Thoracic aorta (tissue), 2 donors: ENCODE results near the gene DLGAP3. TPM values are rescaled to one million over a fixed set of nuclear protein-coding genes. Genes with fewer than 3 reads are reported as not detected.

Experiments
- ATAC-seq: fragments of 150-250 bp; one replicate; pipeline ENCODE4 v1.8.0; 2017; ENCODE audit warnings: low read depth; ENCODE audit not compliant: insufficient number of reproducible peaks, low FRiP score
- DNase-seq: peaks from one replicate; pipeline ENCODE4 v3.0.0-alpha.2; 2020; ENCODE audit warnings: low spot score
- H3K27ac ChIP-seq, 2 donors: fragments of 200-600 bp; sonication (generic); 1 replicate in 1 of 2; 2 replicates in 1 of 2; pipeline ENCODE4 v1.5.1; 2016; ENCODE audit warnings: mild to moderate bottlenecking in 2 of 2, moderate library complexity in 2 of 2
- H3K27me3 ChIP-seq: fragments of 200-600 bp; sonication (generic); replicated peaks from 2 replicates; pipeline ENCODE4 v1.6.0; 2016; ENCODE audit warnings: mild to moderate bottlenecking; ENCODE audit not compliant: insufficient read depth
- H3K36me3 ChIP-seq: fragments of 200-600 bp; sonication (generic); one replicate; pipeline ENCODE4 v1.5.1; 2016
- H3K4me1 ChIP-seq, 2 donors: fragments of 200-600 bp; sonication (generic); 1 replicate in 1 of 2; 2 replicates in 1 of 2; pipeline versions ENCODE4 v1.5.1 to v1.6.0; 2016; ENCODE audit warnings: low read depth in 2 of 2, mild to moderate bottlenecking in 1 of 2; ENCODE audit not compliant: control insufficient read depth in 1 of 2
- H3K4me3 ChIP-seq: fragments of 200-600 bp; sonication (generic); 2 replicates; pipeline ENCODE4 v1.5.1; 2016; ENCODE audit warnings: mild to moderate bottlenecking
- H3K9me3 ChIP-seq: fragments of 200-600 bp; sonication (generic); 2 replicates; pipeline ENCODE4 v1.5.1; 2016
- CTCF ChIP-seq: fragments of 200-600 bp; sonication (generic); IDR thresholded peaks from one replicate; pipeline ENCODE4 v1.5.1; 2019; ENCODE audit warnings: antibody characterized with exemption
- total RNA-seq, 2 donors: library from RNA; depleted of rRNA; stranded (reverse); fragments of >200 nt; gene quantifications; one replicate each; pipeline versions ENCODE4 v1.1.0 to v1.2.3, GENCODE V29; 2016

The DLGAP3 gene
- total RNA-seq, 2 donors from 2014 or later = 0.14 to 0.21 TPM

DNA sequence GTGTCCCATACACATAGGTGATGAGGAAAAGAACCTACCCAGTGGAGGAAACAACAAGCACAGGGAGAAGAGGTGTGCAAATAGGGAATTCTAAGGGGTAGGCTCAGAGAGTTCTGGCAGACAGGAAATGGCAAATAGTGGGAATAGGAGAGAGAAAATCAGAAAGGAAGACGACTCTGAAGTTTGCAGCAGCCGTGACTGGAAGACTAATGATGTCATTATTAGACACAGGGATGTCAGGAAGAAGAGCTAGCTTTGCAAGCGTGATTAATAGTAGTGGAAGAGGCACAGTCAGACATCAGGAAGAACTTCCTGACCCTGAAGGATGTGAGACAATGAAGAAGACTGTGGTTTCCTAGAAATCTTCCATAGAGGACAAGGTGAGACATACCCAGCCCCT is 21.1 kb downstream of the DLGAP3 start:
- TF ChIP-seq CTCF = no peak
- ATAC-seq = no peak

DNA sequence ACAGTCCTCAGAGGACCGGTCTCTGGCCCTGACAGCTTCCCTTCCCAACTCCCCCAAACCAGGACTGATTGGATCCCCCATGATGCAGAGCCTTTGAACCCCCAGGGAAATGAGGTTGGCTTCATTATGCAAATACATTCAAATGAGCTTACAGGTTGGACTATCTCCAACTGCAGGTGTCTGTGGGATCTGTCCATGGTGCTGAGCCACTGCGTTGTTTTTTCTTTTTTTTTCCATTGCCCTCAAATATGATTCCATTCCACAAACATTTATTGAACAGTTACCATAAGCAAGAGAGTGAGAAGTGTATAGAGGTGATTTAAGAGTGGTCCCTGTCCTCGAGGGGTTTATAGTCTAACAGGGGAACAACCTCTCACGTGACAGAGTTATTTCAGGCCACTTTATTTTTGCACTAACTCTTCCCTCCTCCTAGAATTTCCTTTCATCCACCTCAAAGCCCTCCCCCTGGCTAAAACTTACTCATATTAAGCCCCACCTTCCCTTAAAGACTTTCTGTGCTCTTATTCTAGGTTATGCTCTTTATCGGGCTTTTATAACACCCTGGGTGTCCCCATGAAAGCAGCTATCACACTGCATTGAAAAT is 21.9 kb downstream of the DLGAP3 start:
- Histone ChIP-seq H3K4me1 (no peaks in the 10 kb centered on the region), H3K27me3 (no peaks in the 10 kb centered on the region), H3K4me3 (no peak overlapping the region), H3K9me3 (no peaks in the 10 kb centered on the region), H3K36me3 (no peaks in the 10 kb centered on the region), H3K27ac (no peak overlapping the region)
- ATAC-seq (no peak), DNase-seq (no peak)
- TF ChIP-seq CTCF = no peak

More for the DNA sequence above, 21.1 kb downstream of the DLGAP3 start:
- H3K4me1 ChIP-seq = no peaks in the 10 kb centered on the region
- DNase-seq = no peak
- no peaks in the 10 kb centered on the region for H3K36me3 ChIP-seq
- no peak overlapping the region for H3K4me3 ChIP-seq
- no peaks in the 10 kb centered on the region for H3K9me3 ChIP-seq
- H3K27me3 ChIP-seq = no peaks in the 10 kb centered on the region
- no peak overlapping the region for H3K27ac ChIP-seq

DNA sequence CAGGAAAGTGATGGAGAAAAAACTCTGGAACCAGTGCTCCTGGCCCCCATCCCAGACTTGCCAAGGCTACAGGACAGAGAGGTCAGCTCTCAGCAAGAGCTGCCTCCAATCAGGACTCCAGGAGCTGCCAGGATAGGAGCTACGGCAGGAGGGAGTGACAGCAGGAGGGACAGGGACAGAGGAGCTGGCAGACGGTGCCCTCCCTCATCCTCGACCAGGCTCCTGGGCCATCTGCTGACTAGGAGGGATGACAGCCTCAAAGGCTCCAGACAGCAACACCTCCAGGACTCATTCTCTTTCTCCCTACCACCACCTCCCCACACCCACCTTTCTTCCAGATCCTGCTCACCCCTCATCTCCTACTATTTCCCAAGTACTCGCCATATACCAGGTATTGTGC is 22.7 kb downstream of the DLGAP3 start:
- no peaks in the 10 kb centered on the region for H3K9me3 ChIP-seq
- H3K4me3 ChIP-seq = no peak overlapping the region
- no peak overlapping the region for H3K27ac ChIP-seq
- DNase-seq (no peak), ATAC-seq (no peak)
- no peaks in the 10 kb centered on the region for H3K36me3 ChIP-seq
- no peaks in the 10 kb centered on the region for H3K27me3 ChIP-seq
- no peak for TF ChIP-seq CTCF
- no peaks in the 10 kb centered on the region for H3K4me1 ChIP-seq

GRCh38 chr1:34906222-34906621 is 23.2 kb downstream of the DLGAP3 start:
- H3K4me3 ChIP-seq = no peak overlapping the region
- no peaks in the 10 kb centered on the region for H3K27me3 ChIP-seq
- no peak for ATAC-seq
- no peaks in the 10 kb centered on the region for H3K9me3 ChIP-seq
- DNase-seq = no peak
- no peaks in the 10 kb centered on the region for H3K36me3 ChIP-seq
- no peaks in the 10 kb centered on the region for H3K4me1 ChIP-seq
- no peak overlapping the region for H3K27ac ChIP-seq
- TF ChIP-seq CTCF = no peak

GRCh38 chr1:34905098-34905459 is 24.4 kb downstream of the DLGAP3 start:
- no peak for ATAC-seq
- Histone ChIP-seq H3K36me3 (no peaks in the 10 kb centered on the region), H3K4me1 (no peaks in the 10 kb centered on the region), H3K9me3 (no peaks in the 10 kb centered on the region), H3K27me3 (no peaks in the 10 kb centered on the region), H3K27ac (no peak overlapping the region), H3K4me3 (no peak overlapping the region)
- no peak for TF ChIP-seq CTCF
- DNase-seq = no peak
